MM.1S (cell line): ENCODE results near the gene SHANK1.

Experiments used
- DNase-seq: peaks from one replicate; pipeline ENCODE4 v3.0.0-alpha.2; 2015
- H2AFZ ChIP-seq: fragments of 300-600 bp; sonication (generic); 2 replicates; pipeline ENCODE4 v1.6.0; 2016; ENCODE audit warnings: antibody characterized with exemption, low read length
- H3F3A ChIP-seq: fragments of 300-600 bp; sonication (generic); 2 replicates; pipeline ENCODE4 v1.6.1; 2016; ENCODE audit warnings: mild to moderate bottlenecking, antibody characterized with exemption, low read length, moderate library complexity, mixed read lengths; ENCODE audit not compliant: insufficient read depth
- H3K27ac ChIP-seq: fragments of 300-600 bp; sonication (generic); 2 replicates; pipeline ENCODE4 v1.5.1; 2016; ENCODE audit warnings: mild to moderate bottlenecking, low read length
- H3K27me3 ChIP-seq: fragments of 300-600 bp; sonication (generic); replicated peaks from 2 replicates; pipeline ENCODE4 v1.6.0; 2016; ENCODE audit warnings: low read length; ENCODE audit not compliant: insufficient read depth
- H3K36me3 ChIP-seq: fragments of 300-600 bp; sonication (generic); replicated peaks from 2 replicates; pipeline ENCODE4 v1.6.1; 2016; ENCODE audit warnings: mild to moderate bottlenecking, low read length, mixed read lengths; ENCODE audit not compliant: insufficient read depth
- H3K4me1 ChIP-seq: fragments of 300-600 bp; sonication (generic); 2 replicates; pipeline ENCODE4 v1.6.1; 2016; ENCODE audit warnings: low read length, mixed read lengths
- H3K4me2 ChIP-seq: fragments of 300-600 bp; sonication (generic); 2 replicates; pipeline ENCODE4 v1.6.0; 2016; ENCODE audit warnings: low read depth, low read length
- H3K4me3 ChIP-seq: fragments of 300-600 bp; sonication (generic); 2 replicates; pipeline ENCODE4 v1.5.1; 2016; ENCODE audit warnings: low read length, mixed read lengths
- H3K79me2 ChIP-seq: fragments of 300-600 bp; sonication (generic); 2 replicates; pipeline ENCODE4 v1.6.1; 2016; ENCODE audit warnings: mixed run types, low read length, mixed read lengths
- H3K9ac ChIP-seq: fragments of 300-600 bp; sonication (generic); 2 replicates; pipeline ENCODE4 v1.6.1; 2016; ENCODE audit warnings: low read length, mixed read lengths
- H3K9me2 ChIP-seq: fragments of 300-600 bp; sonication (generic); replicated peaks from 2 replicates; pipeline ENCODE4 v1.6.1; 2016; ENCODE audit warnings: mild to moderate bottlenecking, low read length, mixed read lengths; ENCODE audit not compliant: insufficient read depth
- H3K9me3 ChIP-seq: fragments of 300-600 bp; sonication (generic); replicated peaks from 2 replicates; pipeline ENCODE4 v1.6.1; 2016; ENCODE audit warnings: mild to moderate bottlenecking, low read length, mixed read lengths; ENCODE audit not compliant: insufficient read depth
- H4K20me1 ChIP-seq: fragments of 300-600 bp; sonication (generic); 2 replicates; pipeline ENCODE4 v1.6.1; 2016; ENCODE audit warnings: mild to moderate bottlenecking, low read length, moderate library complexity, mixed read lengths; ENCODE audit not compliant: insufficient read depth
- CTCF ChIP-seq: fragments of 300-600 bp; sonication (generic); IDR thresholded peaks from 2 replicates; pipeline ENCODE4 v1.5.1; 2016; ENCODE audit warnings: antibody characterized with exemption, low read length, mixed read lengths
- EZH2 ChIP-seq: fragments of 300-600 bp; sonication (generic); optimal IDR thresholded peaks from 2 replicates; pipeline ENCODE3; 2017; ENCODE audit warnings: low read depth, mild to moderate bottlenecking, antibody characterized with exemption, low read length, mixed read lengths
- EZH2phosphoT487 ChIP-seq: fragments of 300-600 bp; sonication (generic); IDR thresholded peaks from 2 replicates; pipeline ENCODE4 v1.6.1; 2018; ENCODE audit warnings: antibody characterized with exemption, low read length

Gene SHANK1

GRCh38 chr19:50657712-50658440 lies 61.7 kb downstream of the SHANK1 start:
- no peaks in the 10 kb centered on the region for H3K9me2 ChIP-seq
- H4K20me1 ChIP-seq, result no peaks in the 10 kb centered on the region
- H3F3A ChIP-seq, result no peaks in the 10 kb centered on the region
- H3K9ac ChIP-seq, result no peak overlapping the region
- H3K4me3 ChIP-seq, result no peak overlapping the region
- DNase-seq, result peak; percentile 72
- no peaks in the 10 kb centered on the region for H3K36me3 ChIP-seq
- no peak overlapping the region for H3K27ac ChIP-seq
- no peaks in the 10 kb centered on the region for H3K9me3 ChIP-seq
- H3K27me3 ChIP-seq, result peaks cover 52% of the 10 kb centered on the region
- H3K79me2 ChIP-seq, result no peaks in the 10 kb centered on the region
- TF ChIP-seq CTCF (no peak), EZH2phosphoT487 (no peak), EZH2 (no peak)
- H2AFZ ChIP-seq, result no peak overlapping the region
- H3K4me1 ChIP-seq, result no peaks in the 10 kb centered on the region
- H3K4me2 ChIP-seq, result peak overlapping the region; percentile 27; the same call in 1 of the 2 replicates

GRCh38 chr19:50657222-50657669 lies 62.4 kb downstream of the SHANK1 start:
- Histone ChIP-seq H3K4me3 (no peak overlapping the region), H3K79me2 (no peaks in the 10 kb centered on the region), H3K27ac (no peak overlapping the region), H3K9me3 (no peaks in the 10 kb centered on the region), H3K36me3 (no peaks in the 10 kb centered on the region), H3K27me3 (peaks cover 55% of the 10 kb centered on the region), H3F3A (no peaks in the 10 kb centered on the region), H3K9me2 (no peaks in the 10 kb centered on the region), H3K9ac (no peak overlapping the region), H4K20me1 (no peaks in the 10 kb centered on the region), H3K4me2 (no peak overlapping the region), H3K4me1 (no peaks in the 10 kb centered on the region), H2AFZ (no peak overlapping the region)
- no peak for DNase-seq
- no peak for TF ChIP-seq CTCF
- TF ChIP-seq EZH2, result no peak
- no peak for TF ChIP-seq EZH2phosphoT487

GRCh38 chr19:50654882-50655281 lies 64.7 kb downstream of the SHANK1 start:
- Histone ChIP-seq H3K4me1 (no peaks in the 10 kb centered on the region), H3K36me3 (no peaks in the 10 kb centered on the region), H3K9me3 (no peaks in the 10 kb centered on the region), H4K20me1 (no peaks in the 10 kb centered on the region), H3K4me3 (no peak overlapping the region), H3K4me2 (no peak overlapping the region), H3K27me3 (peaks cover 64% of the 10 kb centered on the region), H3K27ac (no peak overlapping the region), H3F3A (no peaks in the 10 kb centered on the region), H3K9ac (no peak overlapping the region), H3K9me2 (no peaks in the 10 kb centered on the region), H3K79me2 (no peaks in the 10 kb centered on the region), H2AFZ (no peak overlapping the region)
- TF ChIP-seq CTCF, result no peak
- TF ChIP-seq EZH2, result no peak
- DNase-seq, result no peak
